Measurements from ENCODE around the gene LALBA. TPM values are rescaled to one million over a fixed set of nuclear protein-coding genes. Genes with fewer than 3 reads are reported as not detected.

The LALBA gene
- total RNA-seq, 4 donors from 2014 or later, result not detected

GRCh38 chr12:48601013-48601756 is 31.3 kb upstream of the LALBA start:
- no peaks in the 10 kb centered on the region for H3K4me1 ChIP-seq
- no peak overlapping the region for H3K4me3 ChIP-seq
- H3K9me3 ChIP-seq, result peaks cover 0 to 32% (median 4%) of the 10 kb centered on the region in 3 donors
- H3K27ac ChIP-seq, result no peak overlapping the region
- no peaks in the 10 kb centered on the region for H3K27me3 ChIP-seq
- no peaks in the 10 kb centered on the region for H3K36me3 ChIP-seq
- intact Hi-C loops (cut with DNase I), result no loop called here
- no peak for DNase-seq
- WGBS, 2 donors, result 71 to 72% methylated on average over 11 of the region's 11 CpGs
- TF ChIP-seq, protein P1, sequence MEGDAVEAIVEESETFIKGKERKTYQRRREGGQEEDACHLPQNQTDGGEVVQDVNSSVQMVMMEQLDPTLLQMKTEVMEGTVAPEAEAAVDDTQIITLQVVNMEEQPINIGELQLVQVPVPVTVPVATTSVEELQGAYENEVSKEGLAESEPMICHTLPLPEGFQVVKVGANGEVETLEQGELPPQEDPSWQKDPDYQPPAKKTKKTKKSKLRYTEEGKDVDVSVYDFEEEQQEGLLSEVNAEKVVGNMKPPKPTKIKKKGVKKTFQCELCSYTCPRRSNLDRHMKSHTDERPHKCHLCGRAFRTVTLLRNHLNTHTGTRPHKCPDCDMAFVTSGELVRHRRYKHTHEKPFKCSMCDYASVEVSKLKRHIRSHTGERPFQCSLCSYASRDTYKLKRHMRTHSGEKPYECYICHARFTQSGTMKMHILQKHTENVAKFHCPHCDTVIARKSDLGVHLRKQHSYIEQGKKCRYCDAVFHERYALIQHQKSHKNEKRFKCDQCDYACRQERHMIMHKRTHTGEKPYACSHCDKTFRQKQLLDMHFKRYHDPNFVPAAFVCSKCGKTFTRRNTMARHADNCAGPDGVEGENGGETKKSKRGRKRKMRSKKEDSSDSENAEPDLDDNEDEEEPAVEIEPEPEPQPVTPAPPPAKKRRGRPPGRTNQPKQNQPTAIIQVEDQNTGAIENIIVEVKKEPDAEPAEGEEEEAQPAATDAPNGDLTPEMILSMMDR (IDR thresholded peaks at IDR 0.05), result no peak
- TF ChIP-seq POLR2A (IDR thresholded peaks at IDR 0.05), result no peak

DNA sequence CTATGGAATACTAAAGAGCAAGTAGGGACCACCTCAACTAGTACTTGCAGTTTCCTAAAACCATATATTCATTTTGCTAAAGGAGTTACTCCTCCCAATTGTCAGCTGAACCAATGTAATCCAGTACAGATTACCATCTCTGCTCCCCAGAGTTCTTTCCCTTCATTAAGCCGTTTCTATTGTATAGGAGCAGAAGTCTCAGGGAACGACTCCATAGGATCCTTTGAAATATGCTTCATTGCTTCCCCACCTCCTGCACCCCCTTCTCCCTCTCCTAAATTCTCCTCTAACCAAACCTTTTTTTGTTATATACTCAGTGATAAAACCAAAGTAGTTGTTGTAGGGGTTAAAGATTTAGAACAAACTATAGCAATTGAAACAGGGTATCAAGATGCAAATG is 30.7 kb upstream of the LALBA start:
- intact Hi-C loops (cut with DNase I), result no loop called here
- WGBS, 2 donors, result 70 to 85% methylated on average over 2 of the region's 2 CpGs

GRCh38 chr12:48592591-48593086 is 22.8 kb upstream of the LALBA start:
- Histone ChIP-seq H3K27me3 (peaks cover 0 to 15% (median 0%) of the 10 kb centered on the region in 4 donors), H3K27ac (no peak overlapping the region), H3K9me3 (peaks cover 0 to 7% (median 0%) of the 10 kb centered on the region in 3 donors), H3K36me3 (no peaks in the 10 kb centered on the region), H3K4me3 (no peak overlapping the region), H3K4me1 (no peaks in the 10 kb centered on the region)
- 48 to 55% methylated on average over 2 of the region's 2 CpGs for WGBS, 2 donors
- no peak for TF ChIP-seq POLR2A (IDR thresholded peaks at IDR 0.05)
- TF ChIP-seq, protein P1 (IDR thresholded peaks at IDR 0.05), result no peak
- no peak for DNase-seq
- intact Hi-C loops (cut with DNase I), result no loop called here

More for the DNA sequence above, 30.7 kb upstream of the LALBA start:
- H3K9me3 ChIP-seq, result peaks cover 0 to 26% (median 4%) of the 10 kb centered on the region in 3 donors
- TF ChIP-seq, protein P1 (IDR thresholded peaks at IDR 0.05), result no peak
- H3K4me1 ChIP-seq, result no peaks in the 10 kb centered on the region
- no peak overlapping the region for H3K4me3 ChIP-seq
- no peaks in the 10 kb centered on the region for H3K36me3 ChIP-seq
- no peak overlapping the region for H3K27ac ChIP-seq
- DNase-seq, result no peak
- no peaks in the 10 kb centered on the region for H3K27me3 ChIP-seq

- no peak for DNase-seq
- 90 to 100% methylated on average over 3 to 5 of the region's 5 CpGs for WGBS, 2 donors
Observed at GRCh38 chr12:48586361-48586760, 16.5 kb upstream of the LALBA start.

DNA sequence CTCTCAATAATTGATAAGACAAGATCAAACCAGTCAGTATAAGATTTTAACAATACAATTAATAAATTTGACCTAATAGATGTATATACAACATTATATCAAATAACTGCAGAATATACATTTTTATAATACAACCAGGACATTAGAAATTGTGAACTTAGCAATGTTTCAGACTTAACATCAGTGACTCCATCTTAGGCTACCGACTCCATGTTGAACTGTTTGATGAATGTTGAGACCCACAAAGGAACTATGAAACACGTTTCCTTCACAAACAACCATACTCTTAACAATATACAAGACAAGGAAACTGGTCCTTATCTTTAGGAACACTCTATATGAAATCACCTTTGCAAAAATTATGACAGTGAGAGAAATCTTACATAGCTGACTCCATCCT is 13.9 kb upstream of the LALBA start:
- intact Hi-C loops (cut with DNase I), result no loop called here
- Histone ChIP-seq H3K4me3 (no peak overlapping the region), H3K9me3 (no peaks in the 10 kb centered on the region), H3K27ac (no peak overlapping the region), H3K4me1 (no peaks in the 10 kb centered on the region), H3K36me3 (no peaks in the 10 kb centered on the region), H3K27me3 (peaks cover 0 to 11% (median 0%) of the 10 kb centered on the region in 4 donors)
- 39 to 48% methylated on average over 2 of the region's 2 CpGs for WGBS, 2 donors
- TF ChIP-seq POLR2A (IDR thresholded peaks at IDR 0.05), result no peak
- TF ChIP-seq, protein P1 (IDR thresholded peaks at IDR 0.05), result no peak
- DNase-seq, result no peak

More at GRCh38 chr12:48586361-48586760, 16.5 kb upstream of the LALBA start:
- Histone ChIP-seq H3K9me3 (no peaks in the 10 kb centered on the region), H3K27me3 (peaks cover 0 to 11% (median 0%) of the 10 kb centered on the region in 4 donors), H3K36me3 (no peaks in the 10 kb centered on the region), H3K4me3 (no peak overlapping the region), H3K27ac (no peak overlapping the region), H3K4me1 (no peaks in the 10 kb centered on the region)
- TF ChIP-seq, protein P1 (IDR thresholded peaks at IDR 0.05), result no peak
- no peak for TF ChIP-seq POLR2A (IDR thresholded peaks at IDR 0.05)
- intact Hi-C loops (cut with DNase I), result no loop called here
